ENCODE results near the gene IKBKG.
"Not testable (repeated sequence)": the region's sequence is repeated elsewhere in the genome, so short reads cannot be mapped to it uniquely, and the experiment has no call there.

Gene IKBKG

DNA sequence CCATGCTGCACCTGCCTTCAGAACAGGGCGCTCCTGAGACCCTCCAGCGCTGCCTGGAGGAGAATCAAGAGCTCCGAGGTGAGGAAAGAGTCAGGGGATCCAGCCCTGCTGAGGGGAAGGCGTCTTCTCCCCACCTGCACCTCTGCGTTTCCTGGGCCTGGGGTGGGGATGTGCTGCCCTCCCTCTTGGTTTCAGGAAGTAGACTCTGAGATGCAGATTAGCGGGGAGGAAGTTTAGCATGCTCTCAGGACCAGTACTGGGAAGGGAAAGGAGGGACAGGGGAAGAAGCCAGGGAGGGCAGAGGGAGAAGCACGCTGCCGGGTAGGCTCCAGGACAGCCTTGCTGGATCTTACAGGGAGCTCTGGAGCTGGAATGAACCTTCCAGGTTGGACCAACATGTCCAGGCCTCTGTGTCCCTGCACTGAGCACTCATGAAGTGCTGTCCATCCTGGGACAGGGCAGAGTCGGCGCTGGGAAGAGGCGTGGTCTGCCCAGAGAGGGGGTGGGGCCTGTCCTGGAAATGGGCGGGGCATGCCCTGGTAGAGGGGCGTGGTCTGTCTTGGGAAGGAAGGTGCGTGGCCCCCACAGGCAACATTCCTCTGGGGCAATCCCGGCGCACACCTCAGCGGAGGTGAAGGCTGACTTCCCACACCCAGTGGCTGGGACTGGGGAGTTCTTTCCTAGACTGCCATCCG lies 4.8 kb downstream of the IKBKG start:
- ATAC-seq (replicated peaks) = not testable (repeated sequence)

DNA sequence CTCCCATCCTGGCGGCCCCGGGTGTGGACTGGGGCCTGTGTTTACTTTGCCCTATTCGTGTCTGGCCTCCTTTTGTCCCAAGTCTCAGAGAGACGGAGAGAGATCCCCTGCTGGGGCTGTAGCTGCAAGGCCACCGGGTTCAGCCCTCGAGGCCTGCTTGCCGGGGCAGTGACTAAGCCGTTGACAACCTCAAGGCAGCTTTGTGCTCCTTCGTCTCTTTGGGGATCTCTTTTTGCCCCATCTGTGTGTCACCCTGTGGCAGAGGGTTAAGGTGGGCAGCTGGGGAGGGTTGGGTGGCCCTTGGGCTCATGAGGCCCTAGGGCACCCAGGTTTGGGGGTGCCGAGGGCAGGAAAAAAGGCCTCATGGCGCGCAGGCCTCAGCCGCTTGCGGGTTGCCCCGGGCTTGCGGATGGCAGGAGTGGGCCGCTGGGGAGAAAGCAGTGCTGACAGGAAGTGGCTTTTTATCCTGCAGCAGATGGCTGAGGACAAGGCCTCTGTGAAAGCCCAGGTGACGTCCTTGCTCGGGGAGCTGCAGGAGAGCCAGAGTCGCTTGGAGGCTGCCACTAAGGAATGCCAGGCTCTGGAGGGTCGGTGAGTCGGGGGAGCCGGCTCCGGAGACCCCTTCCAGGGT lies 10.8 kb downstream of the IKBKG start:
- H3K4me3 Mint-ChIP-seq; H3K9me3 Mint-ChIP-seq; H3K27ac Mint-ChIP-seq; H3K27me3 Mint-ChIP-seq; H3K4me1 Mint-ChIP-seq (ENCODE audit: low read depth in 2 of 2); DNase-seq: not testable (repeated sequence)
- peak; percentile 70 for ATAC-seq (replicated peaks)
- peaks cover 15% of the 10 kb centered on the region for H3K36me3 Mint-ChIP-seq (ENCODE audit: insufficient read depth)

More for the DNA sequence above, 4.8 kb downstream of the IKBKG start:
- H3K4me3 Mint-ChIP-seq, DNase-seq, H3K27ac Mint-ChIP-seq, H3K9me3 Mint-ChIP-seq, H3K27me3 Mint-ChIP-seq: not testable (repeated sequence)
- Mint-ChIP-seq H3K36me3 (ENCODE audit: insufficient read depth) (peaks cover 32% of the 10 kb centered on the region), H3K4me1 (ENCODE audit: low read depth in 2 of 2) (peaks cover 29 to 33% of the 10 kb centered on the region in 2 donors)

DNA sequence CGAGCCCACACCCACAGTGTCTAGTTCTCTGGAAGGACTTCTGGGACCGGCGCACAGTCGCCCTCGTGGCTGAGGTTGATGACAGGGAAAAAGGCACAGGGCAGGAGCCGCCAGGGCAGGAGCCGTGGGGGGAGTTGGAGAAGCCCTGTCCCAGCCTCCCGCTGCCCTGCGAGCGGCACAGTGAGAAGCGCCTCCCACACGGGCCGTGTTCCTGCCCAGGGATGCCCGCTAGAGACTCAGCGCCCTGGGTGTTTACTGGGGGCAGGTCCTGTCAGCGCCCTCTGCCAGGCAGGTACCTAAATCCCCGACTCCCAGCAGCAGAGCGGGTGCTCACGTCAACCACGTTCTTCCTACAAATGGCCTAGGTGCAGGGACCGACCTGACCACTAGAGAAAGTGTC lies 11.5 kb downstream of the IKBKG start:
- H3K4me1 Mint-ChIP-seq (ENCODE audit: low read depth in 2 of 2); H3K9me3 Mint-ChIP-seq; H3K27me3 Mint-ChIP-seq; H3K4me3 Mint-ChIP-seq; H3K27ac Mint-ChIP-seq; ATAC-seq (replicated peaks); DNase-seq: not testable (repeated sequence)
- peaks cover 15% of the 10 kb centered on the region for H3K36me3 Mint-ChIP-seq (ENCODE audit: insufficient read depth)

DNA sequence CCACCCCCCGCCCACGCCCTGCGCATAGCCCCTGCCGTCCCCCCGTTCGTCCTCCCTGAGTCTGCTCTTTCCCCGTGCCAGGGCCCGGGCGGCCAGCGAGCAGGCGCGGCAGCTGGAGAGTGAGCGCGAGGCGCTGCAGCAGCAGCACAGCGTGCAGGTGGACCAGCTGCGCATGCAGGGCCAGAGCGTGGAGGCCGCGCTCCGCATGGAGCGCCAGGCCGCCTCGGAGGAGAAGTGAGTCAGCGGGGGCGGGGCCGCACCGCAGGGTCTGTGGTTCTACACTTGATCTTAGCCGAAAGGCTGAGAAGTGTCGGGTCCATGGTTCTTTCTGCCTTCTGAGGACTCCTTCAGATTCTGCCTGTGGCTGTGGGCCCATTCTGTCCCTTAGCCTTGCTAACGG lies 12.9 kb downstream of the IKBKG start:
- H3K36me3 Mint-ChIP-seq (ENCODE audit: insufficient read depth); H3K27me3 Mint-ChIP-seq; H3K4me3 Mint-ChIP-seq; ATAC-seq (replicated peaks); H3K9me3 Mint-ChIP-seq; H3K27ac Mint-ChIP-seq; H3K4me1 Mint-ChIP-seq (ENCODE audit: low read depth in 2 of 2); DNase-seq: not testable (repeated sequence)

DNA sequence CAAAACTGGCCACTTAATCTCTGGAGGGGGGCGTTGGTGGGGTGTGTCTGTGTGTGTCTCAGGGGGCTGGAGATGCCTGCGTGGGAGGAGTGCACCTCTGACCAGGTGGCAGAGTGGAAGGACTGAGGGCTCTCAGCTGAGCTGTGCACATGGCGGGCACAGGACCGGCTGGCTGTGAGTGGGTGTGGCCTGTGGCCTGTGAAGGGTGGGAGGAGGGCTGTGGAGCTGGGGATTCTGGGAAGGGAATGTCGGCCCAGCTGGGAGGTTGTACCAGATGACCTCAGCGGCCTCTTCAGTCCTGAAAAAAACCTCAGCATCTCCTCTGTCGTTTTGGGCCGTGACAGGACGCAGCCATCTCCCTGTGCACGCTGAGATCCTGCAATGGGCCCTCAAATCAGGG lies 14.9 kb downstream of the IKBKG start:
- H3K27me3 Mint-ChIP-seq; ATAC-seq (replicated peaks); H3K36me3 Mint-ChIP-seq (ENCODE audit: insufficient read depth); H3K4me1 Mint-ChIP-seq (ENCODE audit: low read depth in 2 of 2); DNase-seq; H3K27ac Mint-ChIP-seq; H3K4me3 Mint-ChIP-seq; H3K9me3 Mint-ChIP-seq: not testable (repeated sequence)

DNA sequence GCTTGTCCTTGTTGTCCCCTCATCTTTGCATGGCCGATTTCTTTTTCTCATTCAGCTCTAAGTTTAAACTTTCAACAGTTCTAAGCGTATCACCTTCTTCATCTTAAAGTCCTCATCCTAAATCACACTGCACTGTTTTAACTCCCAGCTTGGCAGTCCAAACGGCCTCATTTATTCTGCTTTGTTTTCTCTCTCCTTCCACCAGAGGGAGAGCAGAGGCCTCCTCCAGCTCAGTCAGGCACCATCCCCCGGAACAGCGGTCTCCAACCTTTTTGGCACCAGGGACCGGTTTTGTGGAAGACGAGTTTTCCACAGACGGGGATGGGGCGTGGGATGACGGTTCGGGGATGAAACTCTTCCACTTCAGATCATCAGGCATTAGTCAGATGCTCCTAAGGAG lies 22.9 kb downstream of the IKBKG start:
- ATAC-seq (replicated peaks); H3K4me1 Mint-ChIP-seq (ENCODE audit: low read depth in 2 of 2); H3K4me3 Mint-ChIP-seq; DNase-seq; H3K27ac Mint-ChIP-seq; H3K27me3 Mint-ChIP-seq; H3K9me3 Mint-ChIP-seq; H3K36me3 Mint-ChIP-seq (ENCODE audit: insufficient read depth): not testable (repeated sequence)

GRCh38 chrX:154573061-154573460 lies 25.6 kb downstream of the IKBKG start:
- not testable (repeated sequence) for H3K9me3 Mint-ChIP-seq; H3K27ac Mint-ChIP-seq; DNase-seq; H3K4me1 Mint-ChIP-seq (ENCODE audit: low read depth in 2 of 2); H3K4me3 Mint-ChIP-seq; H3K36me3 Mint-ChIP-seq (ENCODE audit: insufficient read depth); ATAC-seq (replicated peaks); H3K27me3 Mint-ChIP-seq

DNA sequence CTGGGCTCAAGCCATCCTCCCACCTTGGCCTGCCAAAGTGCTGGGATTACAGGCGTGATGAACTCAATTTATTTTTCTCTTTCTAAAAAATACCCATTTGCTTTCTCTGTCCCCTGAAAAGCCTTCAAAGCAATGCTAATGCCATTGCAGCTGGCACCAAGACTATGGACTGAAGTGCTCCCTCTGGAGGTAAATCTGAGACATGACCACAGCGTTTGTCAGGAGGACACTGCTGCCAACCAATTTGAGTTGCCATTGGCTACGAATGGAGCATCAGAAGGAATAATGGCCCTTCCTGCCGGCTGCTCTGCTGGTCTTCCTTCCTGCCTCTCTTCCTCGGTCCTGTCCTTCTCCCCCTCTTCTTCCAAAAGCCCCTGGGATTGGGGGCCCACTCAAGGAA lies 27.7 kb downstream of the IKBKG start:
- H3K27ac Mint-ChIP-seq; H3K27me3 Mint-ChIP-seq; H3K36me3 Mint-ChIP-seq (ENCODE audit: insufficient read depth); H3K4me1 Mint-ChIP-seq (ENCODE audit: low read depth in 2 of 2); DNase-seq; H3K9me3 Mint-ChIP-seq; H3K4me3 Mint-ChIP-seq: not testable (repeated sequence)
- ATAC-seq (replicated peaks) = peak; percentile 54

DNA sequence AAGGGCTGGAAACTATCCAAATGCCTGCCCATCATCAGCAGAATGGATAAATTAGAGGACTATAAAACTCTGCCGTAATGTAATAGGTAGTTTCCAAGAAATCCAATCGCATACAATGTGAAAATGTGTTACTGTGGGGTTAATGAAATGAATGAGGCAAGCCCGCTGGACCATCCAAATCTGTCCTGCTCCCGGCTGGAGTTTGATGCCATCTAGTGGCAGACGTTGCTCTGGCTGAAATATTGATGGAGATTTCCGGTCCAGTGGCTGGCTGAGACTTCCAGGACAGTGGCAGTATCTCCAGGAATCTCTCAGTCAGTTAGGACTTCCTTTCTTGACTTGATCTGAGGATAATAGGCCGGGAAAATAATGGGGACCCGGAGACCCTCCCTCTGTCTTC lies 35.6 kb downstream of the IKBKG start:
- H3K4me3 Mint-ChIP-seq; H3K36me3 Mint-ChIP-seq (ENCODE audit: insufficient read depth); H3K4me1 Mint-ChIP-seq (ENCODE audit: low read depth in 2 of 2); H3K9me3 Mint-ChIP-seq; H3K27ac Mint-ChIP-seq; DNase-seq; ATAC-seq (replicated peaks); H3K27me3 Mint-ChIP-seq: not testable (repeated sequence)

GRCh38 chrX:154584585-154585183 lies 37.3 kb downstream of the IKBKG start, which contains the start of gene CTAG1A:
CTAG1A (plus strand) TSS chrX:154585133; CDS start chrX:154585207, 74 bp downstream.
- H3K27ac Mint-ChIP-seq; H3K27me3 Mint-ChIP-seq; H3K4me3 Mint-ChIP-seq; H3K36me3 Mint-ChIP-seq (ENCODE audit: insufficient read depth); H3K4me1 Mint-ChIP-seq (ENCODE audit: low read depth in 2 of 2); H3K9me3 Mint-ChIP-seq; DNase-seq; ATAC-seq (replicated peaks): not testable (repeated sequence)

DNA sequence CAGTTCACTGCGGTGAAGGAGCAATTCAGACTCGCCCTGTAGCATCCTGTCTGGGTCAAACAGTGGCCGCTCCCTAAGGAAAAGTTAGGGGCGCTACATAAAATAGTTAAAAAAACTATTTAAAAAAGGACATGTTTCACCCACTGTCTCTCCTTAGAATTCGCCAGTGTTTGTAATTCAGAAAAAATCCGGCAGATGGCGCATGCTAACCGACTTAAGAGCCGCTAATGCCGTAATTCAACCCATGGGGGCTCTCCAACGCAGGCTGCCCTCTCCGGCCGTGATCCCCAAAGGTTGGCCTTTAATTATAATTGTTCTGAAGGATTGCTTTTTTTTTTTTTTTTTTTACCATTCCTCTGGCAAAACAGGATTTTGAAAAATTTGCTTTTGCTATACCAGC lies 43.0 kb downstream of the IKBKG start:
- H3K4me1 Mint-ChIP-seq (ENCODE audit: low read depth in 2 of 2); ATAC-seq (replicated peaks); H3K27ac Mint-ChIP-seq; H3K9me3 Mint-ChIP-seq; H3K27me3 Mint-ChIP-seq; DNase-seq; H3K36me3 Mint-ChIP-seq (ENCODE audit: insufficient read depth); H3K4me3 Mint-ChIP-seq: not testable (repeated sequence)

DNA sequence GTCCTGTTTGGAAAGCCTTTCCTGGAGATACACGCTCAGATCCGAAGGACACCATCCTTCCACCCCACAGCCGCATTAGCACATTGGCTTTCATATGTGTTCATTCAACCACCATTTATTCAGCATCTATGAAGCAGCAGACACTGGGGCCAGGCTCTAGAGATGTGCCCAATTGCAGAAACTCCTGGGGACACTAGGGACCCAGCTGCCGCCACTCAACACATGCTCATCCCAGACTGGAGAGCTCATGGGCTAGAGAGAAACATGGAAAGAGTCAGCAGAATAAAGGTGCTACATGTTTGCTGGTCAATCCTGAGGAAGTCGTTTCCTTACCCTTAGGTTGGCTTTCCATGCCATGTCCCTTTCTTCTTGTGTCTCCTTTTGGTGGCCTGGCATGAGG lies 45.1 kb downstream of the IKBKG start:
- H3K27me3 Mint-ChIP-seq = no peaks in the 10 kb centered on the region
- H3K4me1 Mint-ChIP-seq (ENCODE audit: low read depth in 2 of 2) = peaks cover 9 to 10% of the 10 kb centered on the region in 2 donors
- no peaks in the 10 kb centered on the region for H3K9me3 Mint-ChIP-seq
- peaks cover 3% of the 10 kb centered on the region for H3K36me3 Mint-ChIP-seq (ENCODE audit: insufficient read depth)
- DNase-seq (no peak), ATAC-seq (replicated peaks) (no peak)
- no peak overlapping the region for H3K4me3 Mint-ChIP-seq
- H3K27ac Mint-ChIP-seq = no peak overlapping the region

DNA sequence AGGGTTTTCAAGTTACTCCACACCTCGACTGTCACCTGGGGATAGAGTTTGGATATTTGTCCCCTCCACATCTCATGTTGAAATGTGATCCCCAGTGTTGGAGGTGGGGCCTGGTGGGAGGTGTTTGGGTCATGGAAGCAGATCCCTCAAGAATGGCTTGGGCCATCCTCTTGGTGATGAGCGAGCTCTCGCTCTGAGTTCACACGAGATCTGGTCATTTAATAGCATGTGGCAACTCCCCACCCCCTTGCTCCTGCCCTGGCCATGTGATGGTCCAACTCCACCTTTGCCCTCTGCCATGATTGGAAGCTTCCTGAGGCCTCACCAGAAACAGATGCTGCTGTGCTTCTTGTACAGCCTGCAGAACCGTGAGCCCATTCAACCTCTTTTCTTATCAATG lies 45.8 kb downstream of the IKBKG start:
- ATAC-seq (replicated peaks) (no peak), DNase-seq (no peak)
- Mint-ChIP-seq H3K27me3 (no peaks in the 10 kb centered on the region), H3K36me3 (ENCODE audit: insufficient read depth) (peaks cover 3% of the 10 kb centered on the region), H3K4me3 (no peak overlapping the region), H3K27ac (no peak overlapping the region), H3K9me3 (no peaks in the 10 kb centered on the region), H3K4me1 (ENCODE audit: low read depth in 2 of 2) (peaks cover 9 to 10% of the 10 kb centered on the region in 2 donors)

- ATAC-seq (replicated peaks) (no peak), DNase-seq (no peak)
- Mint-ChIP-seq H3K27ac (no peak overlapping the region), H3K4me3 (no peak overlapping the region), H3K36me3 (ENCODE audit: insufficient read depth) (peaks cover 3% of the 10 kb centered on the region), H3K9me3 (no peaks in the 10 kb centered on the region), H3K27me3 (no peaks in the 10 kb centered on the region), H3K4me1 (ENCODE audit: low read depth in 2 of 2) (peaks cover 9 to 10% of the 10 kb centered on the region in 2 donors)
Observed at GRCh38 chrX:154594491-154594890, 47.1 kb downstream of the IKBKG start.
